Parathyroid adenoma (tissue), 2 donors: ENCODE data around the gene ERMN.
"Not testable (repeated sequence)": the region's sequence is repeated elsewhere in the genome, so short reads cannot be mapped to it uniquely, and the experiment has no call there.

ENCODE experiments used
- H2AFZ ChIP-seq: fragments of 300-600 bp; sonication (generic); one replicate; pipeline ENCODE4 v1.7.0; 2017; ENCODE audit warnings: antibody characterized with exemption, mild to moderate bottlenecking
- H3K27ac ChIP-seq: fragments of 300-600 bp; sonication (generic); one replicate; pipeline ENCODE4 v1.7.0; 2017
- H3K27me3 ChIP-seq: fragments of 300-600 bp; sonication (generic); one replicate; pipeline ENCODE4 v1.7.0; 2017; ENCODE audit warnings: low read length; ENCODE audit not compliant: control insufficient read depth, insufficient read depth
- H3K36me3 ChIP-seq: fragments of 300-600 bp; sonication (generic); one replicate; pipeline ENCODE4 v1.7.0; 2017; ENCODE audit warnings: low read length; ENCODE audit not compliant: control insufficient read depth, insufficient read depth
- H3K4me1 ChIP-seq: fragments of 300-600 bp; sonication (generic); one replicate; pipeline ENCODE4 v1.7.0; 2017; ENCODE audit warnings: control low read depth
- H3K4me2 ChIP-seq: fragments of 300-600 bp; sonication (generic); one replicate; pipeline ENCODE4 v1.7.0; 2017; ENCODE audit warnings: low read length
- H3K4me3 ChIP-seq: fragments of 300-600 bp; sonication (generic); one replicate; pipeline ENCODE4 v1.7.0; 2017; ENCODE audit warnings: low read depth, low read length
- H3K79me2 ChIP-seq: fragments of 300-600 bp; sonication (generic); one replicate; pipeline ENCODE4 v1.7.0; 2017; ENCODE audit warnings: control low read depth
- H3K9ac ChIP-seq: fragments of 300-600 bp; sonication (generic); one replicate; pipeline ENCODE4 v1.7.0; 2017; ENCODE audit warnings: mild to moderate bottlenecking
- H3K9me3 ChIP-seq: fragments of 300-600 bp; sonication (generic); one replicate; pipeline ENCODE4 v1.7.0; 2017; ENCODE audit warnings: low read length; ENCODE audit not compliant: control insufficient read depth
- CTCF ChIP-seq: fragments of 300-600 bp; sonication (generic); IDR thresholded peaks from one replicate; pipeline ENCODE4 v1.7.0; 2017; ENCODE audit warnings: antibody characterized with exemption, mild to moderate bottlenecking
- donor health status: primary hyperparathyroidism.

The ERMN gene

GRCh38 chr2:157349949-157350515 lies 24.4 kb upstream of the ERMN start:
- Histone ChIP-seq H3K4me1 (no peaks in the 10 kb centered on the region), H3K27ac (no peak overlapping the region), H3K79me2 (no peaks in the 10 kb centered on the region), H3K4me2 (no peak overlapping the region), H3K9me3 (no peaks in the 10 kb centered on the region), H3K9ac (no peak overlapping the region), H3K36me3 (no peaks in the 10 kb centered on the region), H2AFZ (no peak overlapping the region), H3K4me3 (no peak overlapping the region), H3K27me3 (no peaks in the 10 kb centered on the region)
- no peak for TF ChIP-seq CTCF

- no peak overlapping the region for H3K4me3 ChIP-seq
- H3K27ac ChIP-seq = no peak overlapping the region
- no peaks in the 10 kb centered on the region for H3K27me3 ChIP-seq
- H3K36me3 ChIP-seq = no peaks in the 10 kb centered on the region
- no peak overlapping the region for H3K4me2 ChIP-seq
- no peak overlapping the region for H3K9ac ChIP-seq
- H3K79me2 ChIP-seq = no peaks in the 10 kb centered on the region
- no peak for TF ChIP-seq CTCF
- H3K4me1 ChIP-seq = no peaks in the 10 kb centered on the region
- H2AFZ ChIP-seq = no peak overlapping the region
- H3K9me3 ChIP-seq = no peaks in the 10 kb centered on the region
Measured at GRCh38 chr2:157348291-157348921, 22.8 kb upstream of the ERMN start.

GRCh38 chr2:157345647-157346389 lies 20.2 kb upstream of the ERMN start:
- H3K4me1 ChIP-seq = no peaks in the 10 kb centered on the region
- no peaks in the 10 kb centered on the region for H3K36me3 ChIP-seq
- no peaks in the 10 kb centered on the region for H3K9me3 ChIP-seq
- H3K27me3 ChIP-seq = no peaks in the 10 kb centered on the region
- H3K4me2 ChIP-seq = no peak overlapping the region
- no peak overlapping the region for H2AFZ ChIP-seq
- H3K27ac ChIP-seq = no peak overlapping the region
- TF ChIP-seq CTCF = no peak
- H3K9ac ChIP-seq = no peak overlapping the region
- H3K4me3 ChIP-seq = no peak overlapping the region
- H3K79me2 ChIP-seq = no peaks in the 10 kb centered on the region

- H2AFZ ChIP-seq, H3K4me3 ChIP-seq, H3K4me2 ChIP-seq, H3K79me2 ChIP-seq, H3K9ac ChIP-seq, H3K27me3 ChIP-seq, H3K4me1 ChIP-seq, H3K9me3 ChIP-seq, H3K36me3 ChIP-seq, H3K27ac ChIP-seq: not testable (repeated sequence)
Measured at GRCh38 chr2:157341381-157341780, 15.8 kb upstream of the ERMN start.

- Histone ChIP-seq H3K79me2 (no peaks in the 10 kb centered on the region), H3K4me1 (no peaks in the 10 kb centered on the region), H3K36me3 (no peaks in the 10 kb centered on the region), H3K4me2 (no peak overlapping the region), H3K27me3 (no peaks in the 10 kb centered on the region), H3K27ac (no peak overlapping the region), H3K9me3 (no peaks in the 10 kb centered on the region), H3K9ac (no peak overlapping the region), H2AFZ (no peak overlapping the region), H3K4me3 (no peak overlapping the region)
- no peak for TF ChIP-seq CTCF
Measured at GRCh38 chr2:157339965-157340655, 14.5 kb upstream of the ERMN start.
